ENCODE measurements around the gene NEK10. TPM values are rescaled to one million over a fixed set of nuclear protein-coding genes. Genes with fewer than 3 reads are reported as not detected.

Gene NEK10
- total RNA-seq, 4 donors from 2014 or later = 0.65 to 2.6 (median 1.2) TPM

DNA sequence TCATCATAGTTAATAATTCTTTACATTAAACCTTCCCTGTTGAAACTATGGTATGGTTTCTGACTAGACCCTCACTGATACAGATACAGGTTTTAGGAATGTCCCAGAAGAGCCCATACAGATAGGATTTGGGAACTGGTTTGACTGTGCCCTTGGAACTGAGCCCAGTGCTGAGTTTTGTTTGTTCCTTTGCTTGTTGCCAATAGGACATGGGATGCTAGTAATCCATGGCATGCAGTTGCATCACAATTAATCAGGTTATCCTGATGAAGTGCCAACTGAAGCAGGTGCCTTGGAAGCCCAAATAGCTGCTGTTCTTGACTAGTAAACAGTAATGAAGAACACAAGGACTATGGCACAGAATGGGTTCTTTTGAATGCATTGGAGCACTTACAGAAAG lies 230.6 kb downstream of the NEK10 start:
- no peak for ATAC-seq (ENCODE audit: low FRiP score)
- no peak for DNase-seq (ENCODE audit: low spot score)
- TF ChIP-seq, protein P1, sequence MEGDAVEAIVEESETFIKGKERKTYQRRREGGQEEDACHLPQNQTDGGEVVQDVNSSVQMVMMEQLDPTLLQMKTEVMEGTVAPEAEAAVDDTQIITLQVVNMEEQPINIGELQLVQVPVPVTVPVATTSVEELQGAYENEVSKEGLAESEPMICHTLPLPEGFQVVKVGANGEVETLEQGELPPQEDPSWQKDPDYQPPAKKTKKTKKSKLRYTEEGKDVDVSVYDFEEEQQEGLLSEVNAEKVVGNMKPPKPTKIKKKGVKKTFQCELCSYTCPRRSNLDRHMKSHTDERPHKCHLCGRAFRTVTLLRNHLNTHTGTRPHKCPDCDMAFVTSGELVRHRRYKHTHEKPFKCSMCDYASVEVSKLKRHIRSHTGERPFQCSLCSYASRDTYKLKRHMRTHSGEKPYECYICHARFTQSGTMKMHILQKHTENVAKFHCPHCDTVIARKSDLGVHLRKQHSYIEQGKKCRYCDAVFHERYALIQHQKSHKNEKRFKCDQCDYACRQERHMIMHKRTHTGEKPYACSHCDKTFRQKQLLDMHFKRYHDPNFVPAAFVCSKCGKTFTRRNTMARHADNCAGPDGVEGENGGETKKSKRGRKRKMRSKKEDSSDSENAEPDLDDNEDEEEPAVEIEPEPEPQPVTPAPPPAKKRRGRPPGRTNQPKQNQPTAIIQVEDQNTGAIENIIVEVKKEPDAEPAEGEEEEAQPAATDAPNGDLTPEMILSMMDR (IDR thresholded peaks at IDR 0.05) = no peak

- TF ChIP-seq, protein P1 (IDR thresholded peaks at IDR 0.05) = no peak
- no peak for ATAC-seq (ENCODE audit: low FRiP score)
- no peak for DNase-seq (ENCODE audit: low spot score)
Measured at GRCh38 chr3:27138005-27138404, 231.2 kb downstream of the NEK10 start.

DNA sequence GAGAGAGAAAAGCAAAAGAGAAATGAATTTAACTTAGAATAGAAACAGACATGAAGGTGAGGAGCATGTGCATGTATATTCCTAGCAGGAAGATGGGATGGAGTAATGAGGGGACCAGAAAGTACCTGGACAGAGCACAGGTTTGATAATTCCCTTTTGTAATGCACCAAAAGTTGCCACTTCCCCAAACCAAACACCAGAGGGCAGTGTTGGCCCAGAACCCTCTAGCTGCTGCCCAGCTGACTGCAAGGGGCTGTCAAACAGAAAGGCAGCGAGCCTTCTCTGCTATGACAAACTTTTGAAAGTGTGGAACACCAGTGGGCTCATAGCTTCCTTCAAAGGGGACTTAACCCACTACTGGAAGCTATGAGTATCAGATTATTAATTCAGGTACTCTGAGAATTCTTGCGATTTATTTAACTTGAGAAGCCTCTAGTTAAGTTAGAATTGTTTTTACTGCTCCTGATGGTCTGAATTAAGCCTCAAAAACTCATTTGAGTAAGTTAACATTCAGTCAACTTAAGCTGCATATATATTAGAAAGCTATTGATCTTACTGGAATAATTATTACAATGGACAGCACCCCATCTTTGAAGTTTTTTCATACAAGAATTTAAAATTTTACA lies 234.9 kb downstream of the NEK10 start:
- TF ChIP-seq, protein P1 (IDR thresholded peaks at IDR 0.05) = peak in 1 of 3 donors; percentile 61
- ATAC-seq (ENCODE audit: low FRiP score) = peak; percentile 80
- peak; percentile 31 for DNase-seq (ENCODE audit: low spot score)

DNA sequence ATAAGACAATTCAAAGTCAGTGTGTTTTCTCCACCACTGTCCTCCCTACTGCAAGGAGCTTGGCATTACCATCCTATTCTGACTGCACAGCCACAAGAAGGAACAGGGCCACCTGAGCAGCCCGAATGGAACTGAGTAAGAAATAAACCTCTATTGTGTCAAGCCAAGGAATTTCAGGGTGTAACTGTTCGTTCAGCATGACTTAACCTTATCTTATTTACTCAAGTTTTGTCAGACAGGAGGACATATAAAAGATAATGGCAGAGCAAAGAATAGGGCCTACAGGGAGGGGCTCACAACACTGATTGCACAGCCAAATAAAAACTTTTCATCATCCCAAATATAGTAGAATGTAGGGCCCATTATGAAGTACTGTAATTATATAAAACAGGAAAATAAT lies 236.1 kb downstream of the NEK10 start:
- no peak for DNase-seq (ENCODE audit: low spot score)
- TF ChIP-seq, protein P1 (IDR thresholded peaks at IDR 0.05) = no peak

GRCh38 chr3:27130796-27131195 lies 238.4 kb downstream of the NEK10 start:
- DNase-seq (ENCODE audit: low spot score) (no peak), ATAC-seq (ENCODE audit: low FRiP score) (no peak)
- TF ChIP-seq, protein P1 (IDR thresholded peaks at IDR 0.05) = no peak

More for the DNA sequence above, 236.1 kb downstream of the NEK10 start:
- no peak for ATAC-seq (ENCODE audit: low FRiP score)

DNA sequence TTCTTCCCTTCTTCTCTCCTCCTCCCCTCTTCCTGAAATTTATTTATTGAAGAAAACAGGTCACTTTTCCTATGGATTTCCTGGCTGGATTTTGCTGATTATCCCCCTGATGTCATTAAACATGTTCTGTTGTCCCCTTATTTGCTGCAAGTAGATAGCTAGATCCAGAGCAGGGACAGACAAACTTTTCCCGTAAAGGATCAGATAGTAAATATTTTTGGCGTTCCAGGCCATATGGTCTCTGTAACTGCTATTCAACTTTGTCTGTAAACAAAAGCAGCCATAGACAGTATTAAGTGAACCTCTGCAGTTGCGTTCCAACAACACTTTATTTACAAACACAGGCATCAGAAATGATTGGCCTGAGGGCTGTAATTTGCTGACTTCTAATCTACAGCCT lies 241.3 kb downstream of the NEK10 start:
- no peak for DNase-seq (ENCODE audit: low spot score)
- no peak for ATAC-seq (ENCODE audit: low FRiP score)
- TF ChIP-seq, protein P1 (IDR thresholded peaks at IDR 0.05) = no peak

DNA sequence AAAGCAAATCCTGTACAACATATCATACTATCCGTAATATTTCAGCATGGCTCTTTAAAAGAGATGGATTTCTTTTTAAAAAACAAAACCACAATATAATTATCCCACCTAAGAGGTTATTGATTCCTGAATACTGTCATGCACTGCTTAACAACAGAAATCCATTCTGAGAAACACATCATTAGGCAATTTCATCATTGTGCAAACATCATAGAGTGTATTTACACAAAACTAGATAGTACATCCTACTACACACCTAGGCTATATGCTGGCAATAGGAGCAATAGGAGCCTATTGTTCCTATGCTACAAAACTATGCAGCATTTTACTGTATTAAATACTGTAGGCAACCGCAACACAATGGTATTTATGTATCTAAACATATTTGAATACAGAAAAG lies 242.0 kb downstream of the NEK10 start:
- TF ChIP-seq, protein P1 (IDR thresholded peaks at IDR 0.05) = no peak
- ATAC-seq (ENCODE audit: low FRiP score) (no peak), DNase-seq (ENCODE audit: low spot score) (no peak)
